GM15510 (cell line): Measurements from ENCODE around the gene TTLL11.

Source experiments
- POLR2A ChIP-seq: IDR thresholded peaks from 3 replicates; pipeline ENCODE4 v1.6.1; 2011; ENCODE audit warnings: borderline replicate concordance; ENCODE audit not compliant: insufficient read length; ENCODE audit errors: extremely low read depth

TTLL11 gene

DNA sequence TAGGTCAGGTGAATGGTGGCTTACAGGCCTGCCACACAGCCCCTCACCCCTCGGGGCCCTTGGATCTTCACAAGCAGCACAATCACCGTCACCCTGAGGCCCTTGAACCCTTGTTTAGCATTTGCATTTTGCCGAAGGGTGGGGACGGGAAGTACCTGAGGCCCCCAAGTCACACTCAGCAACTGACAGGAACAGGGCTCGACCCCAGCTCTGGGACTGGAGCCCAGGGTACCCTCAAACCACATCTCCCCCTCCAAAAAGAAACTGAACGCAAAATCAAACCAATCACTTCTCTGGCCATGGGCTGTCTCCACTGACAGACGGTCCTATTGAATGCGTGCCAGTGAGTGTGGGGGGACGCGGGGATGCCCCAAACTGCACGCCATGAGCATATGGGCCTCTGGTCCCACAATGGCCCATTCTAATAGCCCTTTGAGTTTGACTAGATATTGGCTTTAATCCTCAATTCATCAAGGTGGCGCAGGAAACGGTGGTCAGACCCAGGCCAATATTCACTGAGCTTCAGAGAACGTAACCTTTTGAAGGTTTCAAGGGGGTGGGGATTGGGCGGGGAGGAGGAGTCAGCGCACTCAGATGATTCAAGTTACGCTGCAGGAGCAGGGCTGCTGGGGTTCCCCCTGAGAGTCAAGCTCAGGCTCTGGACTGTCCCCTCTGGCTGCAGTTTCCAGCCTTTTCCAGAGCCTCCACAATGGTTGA lies 265.7 kb downstream of the TTLL11 start:
- no peak for TF ChIP-seq POLR2A

- TF ChIP-seq POLR2A = no peak
Observed at GRCh38 chr9:121826711-121827110, 266.4 kb downstream of the TTLL11 start.

DNA sequence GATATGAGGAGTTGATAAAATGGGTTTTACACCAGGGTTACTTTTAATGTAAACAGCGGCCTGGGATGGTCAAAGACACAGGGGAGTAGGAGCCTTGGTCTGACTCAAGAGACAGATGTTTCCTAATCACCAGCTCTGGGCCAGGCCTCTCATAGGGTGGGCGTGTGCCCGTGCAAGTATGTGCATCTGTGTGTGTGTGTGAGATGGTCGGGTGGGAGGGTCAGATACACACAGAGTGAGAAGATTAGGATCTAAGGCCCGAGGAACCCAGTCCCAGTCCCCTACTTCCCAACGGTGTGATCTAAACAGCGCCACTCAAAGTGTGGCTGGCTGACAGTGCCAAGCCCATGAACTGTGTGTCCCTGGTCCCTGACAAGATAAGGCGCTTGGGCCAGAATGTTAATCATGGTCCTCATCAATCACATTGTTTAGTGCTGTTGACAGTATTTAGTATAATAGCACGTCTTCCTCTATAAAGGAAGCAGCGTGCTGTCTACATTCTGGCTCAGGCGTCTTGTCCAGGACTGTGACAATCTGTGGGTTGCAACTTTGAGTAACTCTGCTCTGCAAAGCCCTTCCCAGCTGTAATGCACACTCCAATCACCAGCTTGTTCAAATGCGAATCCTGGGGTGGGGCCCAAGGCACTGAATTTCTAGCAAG lies 267.9 kb downstream of the TTLL11 start:
- no peak for TF ChIP-seq POLR2A

DNA sequence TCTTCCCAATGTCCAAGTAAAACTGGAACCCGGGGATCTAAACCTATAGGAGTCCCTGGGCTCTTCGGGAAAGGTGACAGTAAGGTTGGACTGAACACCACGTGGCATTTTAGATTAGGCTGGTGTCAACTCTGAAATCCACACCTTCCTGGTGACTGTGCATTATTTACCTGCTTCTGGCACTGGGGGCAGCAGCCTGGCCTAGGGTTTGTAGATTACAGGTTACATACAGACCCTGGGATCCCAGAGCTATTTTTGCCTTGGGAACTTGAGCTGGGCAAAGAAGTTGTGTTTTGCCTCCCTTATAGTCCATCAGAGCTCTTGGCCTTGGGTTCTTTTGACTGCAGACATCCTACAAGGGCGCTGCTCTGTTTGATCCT lies 268.5 kb downstream of the TTLL11 start:
- TF ChIP-seq POLR2A = no peak

GRCh38 chr9:121823451-121824169 lies 269.5 kb downstream of the TTLL11 start:
- no peak for TF ChIP-seq POLR2A

- TF ChIP-seq POLR2A = no peak
Observed at GRCh38 chr9:121822093-121823085, 270.7 kb downstream of the TTLL11 start.

- TF ChIP-seq POLR2A = no peak
Observed at GRCh38 chr9:121821326-121821725, 271.8 kb downstream of the TTLL11 start.

DNA sequence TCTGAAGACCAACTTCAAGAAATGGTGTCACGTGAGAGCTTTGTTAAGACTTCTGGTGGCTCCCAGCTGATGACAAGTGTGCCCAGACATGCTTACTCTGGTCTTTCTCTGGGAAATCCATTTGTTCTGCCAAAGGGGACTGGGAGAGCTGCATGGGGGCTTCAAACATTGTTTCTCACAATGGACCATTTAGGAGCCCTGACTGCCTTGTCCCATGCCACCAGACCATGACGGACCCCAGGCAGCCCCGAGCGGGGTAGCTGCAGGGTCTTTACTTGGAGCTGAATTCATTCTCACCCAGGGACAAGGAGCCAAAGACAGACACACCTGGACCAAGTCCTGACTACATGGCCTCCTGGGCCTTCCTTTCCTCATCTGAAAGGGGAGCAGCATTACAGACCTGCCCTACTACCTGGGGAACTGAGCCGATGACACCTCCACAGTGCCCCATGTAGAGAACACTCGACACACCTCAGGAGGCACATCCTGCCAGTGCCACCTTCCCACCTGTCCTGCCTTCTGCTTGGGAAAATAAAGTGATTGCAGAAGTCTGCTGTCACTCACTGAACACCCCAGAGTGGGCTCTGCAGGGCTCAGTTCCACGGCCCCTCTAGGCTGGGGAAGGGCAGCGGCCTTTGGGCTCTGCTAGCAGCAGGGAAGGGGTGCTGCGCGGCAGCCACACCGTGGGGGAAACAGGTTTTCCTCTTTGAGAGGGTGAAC lies 272.7 kb downstream of the TTLL11 start:
- no peak for TF ChIP-seq POLR2A

DNA sequence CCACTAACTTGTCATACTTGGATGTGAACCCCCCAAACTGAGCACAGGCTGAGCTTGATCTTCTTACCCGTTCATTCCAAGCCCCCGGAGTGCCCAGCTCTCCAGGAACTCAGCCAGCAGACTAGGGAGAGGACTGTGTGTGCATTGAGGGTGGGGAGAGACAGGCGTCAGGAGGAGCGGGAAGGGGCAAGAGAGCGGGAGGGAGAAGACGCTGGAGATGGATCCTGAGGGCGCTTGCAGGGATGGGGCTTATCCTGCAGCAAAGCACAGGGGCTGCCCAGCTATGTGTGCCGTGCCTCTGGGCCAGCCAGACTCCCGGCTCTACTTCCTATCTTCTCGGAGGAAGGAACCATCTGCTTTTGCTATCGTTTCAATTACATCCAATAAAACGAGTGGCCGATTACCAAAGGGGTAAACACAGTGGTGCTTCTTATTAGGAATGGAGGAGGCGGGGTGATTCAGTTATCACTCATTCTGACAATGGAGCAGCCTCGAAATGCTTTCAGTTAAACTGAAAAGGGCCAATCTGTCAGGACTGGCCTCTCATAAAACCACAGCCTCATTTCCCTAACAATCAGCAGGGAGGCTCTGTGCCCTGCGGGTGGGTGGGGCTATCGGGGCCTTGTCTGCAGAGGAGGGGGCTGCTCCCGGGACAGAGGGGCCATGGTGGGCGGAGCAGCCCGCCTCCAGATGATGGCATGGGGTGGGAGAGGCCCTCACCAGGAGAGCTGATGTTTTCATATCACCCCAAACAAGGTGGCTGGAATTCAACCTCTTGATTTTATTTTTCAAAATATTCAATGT lies 273.5 kb downstream of the TTLL11 start:
- no peak for TF ChIP-seq POLR2A

DNA sequence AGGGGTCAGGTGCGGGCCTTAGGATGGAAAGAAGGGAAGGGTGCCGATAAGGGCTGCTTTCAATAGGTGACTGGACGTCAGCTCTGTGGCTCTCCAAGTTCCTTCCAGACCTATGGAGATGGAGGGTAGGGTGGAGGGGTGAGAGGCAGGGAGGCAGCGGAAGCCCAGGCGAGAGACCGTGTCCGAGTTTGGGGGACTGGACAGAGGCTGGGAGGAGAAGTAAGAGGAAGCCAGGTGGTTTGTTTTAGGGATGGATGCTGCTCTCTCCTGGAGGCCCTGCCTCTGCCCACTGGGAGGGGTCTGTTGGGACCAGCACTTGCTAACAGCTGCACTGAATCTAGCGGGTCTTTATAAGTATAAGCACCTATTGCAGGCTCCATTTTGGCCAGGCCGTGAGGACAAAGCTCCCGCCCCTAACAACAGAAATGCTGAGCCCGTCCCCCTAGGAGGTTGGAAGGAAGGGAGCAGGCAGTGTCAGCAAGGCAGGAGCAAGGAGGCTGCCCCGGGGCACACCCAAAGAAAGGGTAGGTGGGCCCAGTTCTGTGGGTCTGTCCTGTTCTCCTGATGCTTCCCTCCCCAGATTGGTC lies 274.2 kb downstream of the TTLL11 start:
- TF ChIP-seq POLR2A = no peak

- TF ChIP-seq POLR2A = no peak
Observed at GRCh38 chr9:121818016-121818661, 275.0 kb downstream of the TTLL11 start.

DNA sequence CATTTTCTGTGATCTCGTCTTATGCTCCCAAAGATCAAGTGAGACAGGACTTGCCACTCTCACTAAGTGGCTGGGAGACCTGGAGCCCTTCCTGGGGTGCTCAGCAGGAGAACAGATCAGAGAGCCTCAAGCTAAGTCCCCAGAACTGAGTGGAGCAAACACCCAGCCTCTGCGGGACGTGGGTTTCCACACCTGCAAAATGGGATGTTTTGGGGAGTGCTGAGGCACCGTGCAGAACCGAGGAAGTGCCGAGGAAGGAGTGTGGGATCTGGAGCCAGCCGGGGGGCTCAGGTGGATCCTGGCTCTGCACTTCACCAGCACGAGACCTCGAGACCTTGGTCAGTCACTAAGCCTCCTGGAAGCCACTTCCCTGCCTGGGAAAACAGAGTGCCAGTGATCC lies 275.6 kb downstream of the TTLL11 start:
- no peak for TF ChIP-seq POLR2A

GRCh38 chr9:121816845-121817450 lies 276.2 kb downstream of the TTLL11 start:
- no peak for TF ChIP-seq POLR2A

- TF ChIP-seq POLR2A = no peak
Observed at GRCh38 chr9:121816449-121816817, 276.7 kb downstream of the TTLL11 start.
